GM12878 (cell line): Measurements from ENCODE around the gene HNF4A.

Experiments used
- EP300 ChIP-seq, 2 experiments: fragments of 150-350 bp in 1 of 2; IDR thresholded peaks; 2 replicates each; pipeline ENCODE4 v1.6.1; 2011 to 2012; ENCODE audit warnings: low read depth in 2 of 2, low read length in 2 of 2, borderline replicate concordance in 1 of 2, improper control_type of control experiment in 1 of 2, inconsistent platforms in 1 of 2; ENCODE audit not compliant: control insufficient read depth in 1 of 2
- EZH2 ChIP-seq: IDR thresholded peaks from 2 replicates; pipeline ENCODE4 v1.6.1; 2012; ENCODE audit warnings: low read depth, mild to moderate bottlenecking, control low read depth, inconsistent platforms, low read length, borderline replicate concordance; ENCODE audit not compliant: control insufficient read depth
- TF ChIP-seq, protein P1 (sequence below): IDR thresholded peaks from 2 replicates; pipeline ENCODE4 v1.6.1; 2011; ENCODE audit warnings: low read depth, low read length, improper control_type of control experiment, borderline replicate concordance
- TF ChIP-seq, protein P2 (sequence below), 3 experiments: IDR thresholded peaks in 2 of 3; conservative IDR thresholded peaks in 1 of 3; 2 replicates each; pipeline ENCODE4 v1.5.1; 2011; ENCODE audit warnings: low read depth in 3 of 3, low read length in 3 of 3, mild to moderate bottlenecking in 3 of 3, control low read depth in 2 of 3, moderate library complexity in 2 of 3, inconsistent platforms in 1 of 3, mixed read lengths in 1 of 3; ENCODE audit not compliant: control insufficient read depth in 2 of 3, insufficient read depth in 1 of 3; ENCODE audit errors: extremely low read depth in 1 of 3
- TF ChIP-seq, protein P3 (sequence below): fragments of 450-650 bp; IDR thresholded peaks from 2 replicates; pipeline ENCODE4 v1.6.1; 2017; ENCODE audit warnings: mild to moderate bottlenecking, low read depth, inconsistent platforms; ENCODE audit not compliant: poor library complexity, severe bottlenecking

DNA sequence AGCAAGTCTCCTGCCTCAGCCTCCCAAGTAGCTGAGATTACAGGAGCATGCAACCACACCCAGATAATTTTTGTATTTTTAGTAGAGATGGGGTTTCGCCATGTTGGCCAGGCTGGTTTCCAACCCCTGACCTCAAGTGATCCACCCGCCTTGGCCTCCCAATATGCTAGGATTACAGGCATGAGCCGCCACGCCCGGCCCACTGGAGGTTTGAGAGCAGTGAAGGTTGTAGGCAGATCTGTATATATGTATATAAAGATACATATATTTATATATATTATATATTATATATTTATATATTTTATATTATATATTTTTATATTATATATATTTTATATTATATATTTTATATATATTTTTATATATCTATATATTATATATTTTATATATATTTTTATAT, 82.0 kb downstream of the HNF4A start:
- TF ChIP-seq, protein P1, sequence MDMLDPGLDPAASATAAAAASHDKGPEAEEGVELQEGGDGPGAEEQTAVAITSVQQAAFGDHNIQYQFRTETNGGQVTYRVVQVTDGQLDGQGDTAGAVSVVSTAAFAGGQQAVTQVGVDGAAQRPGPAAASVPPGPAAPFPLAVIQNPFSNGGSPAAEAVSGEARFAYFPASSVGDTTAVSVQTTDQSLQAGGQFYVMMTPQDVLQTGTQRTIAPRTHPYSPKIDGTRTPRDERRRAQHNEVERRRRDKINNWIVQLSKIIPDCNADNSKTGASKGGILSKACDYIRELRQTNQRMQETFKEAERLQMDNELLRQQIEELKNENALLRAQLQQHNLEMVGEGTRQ = no peak
- TF ChIP-seq, protein P2, sequence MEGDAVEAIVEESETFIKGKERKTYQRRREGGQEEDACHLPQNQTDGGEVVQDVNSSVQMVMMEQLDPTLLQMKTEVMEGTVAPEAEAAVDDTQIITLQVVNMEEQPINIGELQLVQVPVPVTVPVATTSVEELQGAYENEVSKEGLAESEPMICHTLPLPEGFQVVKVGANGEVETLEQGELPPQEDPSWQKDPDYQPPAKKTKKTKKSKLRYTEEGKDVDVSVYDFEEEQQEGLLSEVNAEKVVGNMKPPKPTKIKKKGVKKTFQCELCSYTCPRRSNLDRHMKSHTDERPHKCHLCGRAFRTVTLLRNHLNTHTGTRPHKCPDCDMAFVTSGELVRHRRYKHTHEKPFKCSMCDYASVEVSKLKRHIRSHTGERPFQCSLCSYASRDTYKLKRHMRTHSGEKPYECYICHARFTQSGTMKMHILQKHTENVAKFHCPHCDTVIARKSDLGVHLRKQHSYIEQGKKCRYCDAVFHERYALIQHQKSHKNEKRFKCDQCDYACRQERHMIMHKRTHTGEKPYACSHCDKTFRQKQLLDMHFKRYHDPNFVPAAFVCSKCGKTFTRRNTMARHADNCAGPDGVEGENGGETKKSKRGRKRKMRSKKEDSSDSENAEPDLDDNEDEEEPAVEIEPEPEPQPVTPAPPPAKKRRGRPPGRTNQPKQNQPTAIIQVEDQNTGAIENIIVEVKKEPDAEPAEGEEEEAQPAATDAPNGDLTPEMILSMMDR (IDR thresholded peaks at IDR 0.05 in 2 of 3, conservative IDR thresholded peaks at IDR 0.05 in 1 of 3; ENCODE audit: control insufficient read depth in 2 of 3, extremely low read depth in 1 of 3, insufficient read depth in 1 of 3, low read depth in 3 of 3, low read length in 3 of 3) = no peak
- TF ChIP-seq, protein P3, sequence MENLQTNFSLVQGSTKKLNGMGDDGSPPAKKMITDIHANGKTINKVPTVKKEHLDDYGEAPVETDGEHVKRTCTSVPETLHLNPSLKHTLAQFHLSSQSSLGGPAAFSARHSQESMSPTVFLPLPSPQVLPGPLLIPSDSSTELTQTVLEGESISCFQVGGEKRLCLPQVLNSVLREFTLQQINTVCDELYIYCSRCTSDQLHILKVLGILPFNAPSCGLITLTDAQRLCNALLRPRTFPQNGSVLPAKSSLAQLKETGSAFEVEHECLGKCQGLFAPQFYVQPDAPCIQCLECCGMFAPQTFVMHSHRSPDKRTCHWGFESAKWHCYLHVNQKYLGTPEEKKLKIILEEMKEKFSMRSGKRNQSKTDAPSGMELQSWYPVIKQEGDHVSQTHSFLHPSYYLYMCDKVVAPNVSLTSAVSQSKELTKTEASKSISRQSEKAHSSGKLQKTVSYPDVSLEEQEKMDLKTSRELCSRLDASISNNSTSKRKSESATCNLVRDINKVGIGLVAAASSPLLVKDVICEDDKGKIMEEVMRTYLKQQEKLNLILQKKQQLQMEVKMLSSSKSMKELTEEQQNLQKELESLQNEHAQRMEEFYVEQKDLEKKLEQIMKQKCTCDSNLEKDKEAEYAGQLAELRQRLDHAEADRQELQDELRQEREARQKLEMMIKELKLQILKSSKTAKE = no peak
- TF ChIP-seq EZH2 (no peak), EP300 (IDR thresholded peaks at IDR 0.05; ENCODE audit: borderline replicate concordance in 1 of 2, control insufficient read depth in 1 of 2, low read depth in 2 of 2, low read length in 2 of 2) (no peak)
